ENCODE results near the gene MID1IP1. TPM values are rescaled to one million over a fixed set of nuclear protein-coding genes. Genes with fewer than 3 reads are reported as not detected.
A peak's percentile ranks its signal among the peaks of the same experiment; 100 is the strongest.

The MID1IP1 gene
- total and polyA plus RNA-seq, 2 of the 8 experiments (the other 6 are each of a cell fraction or from before 2014, with no cell fraction given), result 118 to 128 TPM

- Histone ChIP-seq H3K14ac (ENCODE audit: insufficient read length) (no peak overlapping the region), H4K8ac (ENCODE audit: extremely low read depth, insufficient read depth, low read length) (peak overlapping the region; percentile 89), H3K23me2 (ENCODE audit: low read depth, low read length) (peaks cover 3% of the 10 kb centered on the region; the same call in 1 of the 2 replicates), H4K5ac (ENCODE audit: insufficient read length, low read depth, low read length) (peak overlapping the region; percentile 83), H3K18ac (ENCODE audit: extremely low read depth, low read length) (peak overlapping the region; percentile 26), H3K4me3 (ENCODE audit: extremely low read depth in 1 of 4, insufficient read depth in 2 of 4, low read depth in 3 of 4, low read length in 4 of 4) (peak overlapping the region; percentile 74 to 95 (median 88)), H3K27me3 (replicated peaks in 1 of 4; ENCODE audit: control insufficient read depth in 3 of 4, extremely low read depth in 1 of 4, insufficient read depth in 3 of 4, low read length in 3 of 4) (no peaks in the 10 kb centered on the region), H2BK20ac (ENCODE audit: low read length) (no peak overlapping the region), H3K27ac (ENCODE audit: low read depth, low read length) (peak overlapping the region; percentile 86), H3K9me3 (ENCODE audit: insufficient read depth in 2 of 2, low read depth in 1 of 2, low read length in 1 of 2) (no peaks in the 10 kb centered on the region), H3K4me1 (replicated peaks in 1 of 4; ENCODE audit: control insufficient read depth in 3 of 4, insufficient read depth in 4 of 4, low read length in 3 of 4) (peaks cover 0 to 3% (median 0%) of the 10 kb centered on the region in 4 experiments; a peak in 2 of 7 replicates), H3K4ac (replicated peaks; ENCODE audit: insufficient read length, low read depth, low read length) (peak overlapping the region; percentile 53), H4K20me1 (replicated peaks in 1 of 2; ENCODE audit: control insufficient read depth in 1 of 2, insufficient read depth in 2 of 2, low read length in 2 of 2) (no peaks in the 10 kb centered on the region), H2AFZ (ENCODE audit: low read length) (no peak overlapping the region), H3K4me2 (ENCODE audit: insufficient read depth in 1 of 2, low read depth in 2 of 2, low read length in 2 of 2) (peak overlapping the region; percentile 76 to 83), H2BK15ac (ENCODE audit: low read length) (no peak overlapping the region), H3K79me2 (ENCODE audit: control insufficient read depth in 1 of 2, insufficient read depth in 2 of 2, low read length in 2 of 2) (peaks cover 5 to 44% of the 10 kb centered on the region in 2 experiments; a peak in 3 of 4 replicates), H2BK12ac (ENCODE audit: low read depth, low read length) (no peak overlapping the region), H3K9ac (replicated peaks in 1 of 4; ENCODE audit: extremely low read depth in 1 of 4, low read depth in 3 of 4, low read length in 3 of 4) (peak overlapping the region; percentile 79 to 97 (median 83)), H3K23ac (ENCODE audit: insufficient read length) (no peak overlapping the region), H3K79me1 (ENCODE audit: low read depth, low read length) (no peaks in the 10 kb centered on the region), H3K36me3 (ENCODE audit: control insufficient read depth in 2 of 4, insufficient read depth in 4 of 4, low read length in 3 of 4) (peaks cover 0 to 34% (median 6%) of the 10 kb centered on the region in 4 experiments; a peak in 3 of 8 replicates), H2BK120ac (replicated peaks; ENCODE audit: low read depth, low read length) (no peak overlapping the region), H4K91ac (replicated peaks; ENCODE audit: insufficient read length, low read length) (peak overlapping the region; percentile 74), H3K56ac (replicated peaks; ENCODE audit: insufficient read length, low read depth, low read length) (peak overlapping the region; percentile 97), H2BK5ac (ENCODE audit: low read depth, low read length) (peak overlapping the region; percentile 89), H2AK5ac (ENCODE audit: low read depth, low read length) (no peak overlapping the region)
- DNase-seq (ENCODE audit: low read depth in 1 of 2, low spot score in 2 of 2), result peak in 1 of 2 experiments; percentile 45
- no peak for TF ChIP-seq TAF7 (optimal IDR thresholded peaks at IDR 0.05; ENCODE audit: borderline replicate concordance, low read depth, low read length)
- TF ChIP-seq PHF8 (conservative IDR thresholded peaks at IDR 0.05; ENCODE audit: low read depth, low read length), result 0 out of 2 replicates have a peak, but pooled peaks have one; percentile 19
- 5% methylated on average over 3 of the region's 19 CpGs; no CpG with 5 or more reads in 1 of the 2 experiments for WGBS, 2 experiments (ENCODE audit: extremely low coverage in 1 of 2, insufficient coverage in 1 of 2, insufficient read length in 1 of 2, insufficient replicate concordance in 2 of 2, low coverage in 1 of 2, low lambda C conversion rate in 2 of 2, missing lambda C conversion rate in 1 of 2)
- POLR2A ChIA-PET (ENCODE audit: partially characterized antibody), result interaction anchor here (1.0 to 5.8 kb wide), 15 partner anchors 11 to 391 kb away, joined by 3 to 64 read pairs (median 4); no protein-coding TSS in a partner anchor
- no peak for FAIRE-seq
- CTCF ChIA-PET (ENCODE audit: partially characterized antibody), result no interaction called here
Measured at GRCh38 chrX:38804432-38804681, 3.1 kb downstream of the MID1IP1 start.
